ENCODE results near the gene FN1.

FN1 gene

GRCh38 chr2:215382011-215382410 lies 53.9 kb downstream of the FN1 start:
- no peak for DNase-seq

- DNase-seq = no peak
Measured at GRCh38 chr2:215380699-215381098, 55.2 kb downstream of the FN1 start.

DNA sequence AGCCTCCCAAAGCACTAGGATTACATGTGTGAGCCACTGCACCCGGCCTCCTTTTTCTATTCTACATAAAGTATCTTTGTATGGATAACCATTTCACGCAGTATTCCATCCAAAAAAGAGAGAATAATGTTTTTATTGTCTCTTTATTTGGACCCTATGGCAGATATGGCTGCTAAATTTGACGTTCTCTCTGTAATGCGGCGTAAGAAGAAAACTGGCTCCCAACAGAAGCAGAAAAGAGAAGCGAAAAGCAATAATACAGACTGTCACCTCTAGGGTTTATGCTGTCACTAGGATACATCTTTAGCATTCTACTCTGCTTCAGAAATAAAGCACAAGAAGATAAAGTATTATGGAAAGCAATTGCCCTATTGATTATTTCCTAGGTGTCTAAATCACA lies 55.9 kb downstream of the FN1 start:
- no peak for DNase-seq

GRCh38 chr2:215379039-215379438 lies 56.8 kb downstream of the FN1 start:
- no peak for DNase-seq

GRCh38 chr2:215378045-215378444 lies 57.8 kb downstream of the FN1 start:
- DNase-seq = no peak

- no peak for DNase-seq
Measured at GRCh38 chr2:215377283-215377682, 58.6 kb downstream of the FN1 start.

- no peak for DNase-seq
Measured at GRCh38 chr2:215376103-215376780, 59.6 kb downstream of the FN1 start.

DNA sequence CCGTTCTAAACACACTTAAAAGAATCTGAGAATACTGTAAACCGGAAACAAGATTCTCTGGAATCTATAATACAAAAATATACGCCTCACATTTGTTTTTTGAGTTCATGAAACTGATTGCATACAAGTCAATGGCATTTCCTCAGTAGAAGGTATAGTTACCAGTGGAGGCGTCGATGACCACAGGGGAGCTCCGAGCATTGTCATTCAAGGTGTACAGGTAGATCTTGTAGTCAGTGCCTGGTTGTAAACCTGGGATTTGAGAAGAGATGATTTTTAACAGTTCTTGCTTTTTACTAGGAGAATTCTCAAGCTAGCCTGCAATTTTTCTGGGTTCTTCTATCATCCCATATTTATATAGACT lies 60.4 kb downstream of the FN1 start:
- DNase-seq = no peak

DNA sequence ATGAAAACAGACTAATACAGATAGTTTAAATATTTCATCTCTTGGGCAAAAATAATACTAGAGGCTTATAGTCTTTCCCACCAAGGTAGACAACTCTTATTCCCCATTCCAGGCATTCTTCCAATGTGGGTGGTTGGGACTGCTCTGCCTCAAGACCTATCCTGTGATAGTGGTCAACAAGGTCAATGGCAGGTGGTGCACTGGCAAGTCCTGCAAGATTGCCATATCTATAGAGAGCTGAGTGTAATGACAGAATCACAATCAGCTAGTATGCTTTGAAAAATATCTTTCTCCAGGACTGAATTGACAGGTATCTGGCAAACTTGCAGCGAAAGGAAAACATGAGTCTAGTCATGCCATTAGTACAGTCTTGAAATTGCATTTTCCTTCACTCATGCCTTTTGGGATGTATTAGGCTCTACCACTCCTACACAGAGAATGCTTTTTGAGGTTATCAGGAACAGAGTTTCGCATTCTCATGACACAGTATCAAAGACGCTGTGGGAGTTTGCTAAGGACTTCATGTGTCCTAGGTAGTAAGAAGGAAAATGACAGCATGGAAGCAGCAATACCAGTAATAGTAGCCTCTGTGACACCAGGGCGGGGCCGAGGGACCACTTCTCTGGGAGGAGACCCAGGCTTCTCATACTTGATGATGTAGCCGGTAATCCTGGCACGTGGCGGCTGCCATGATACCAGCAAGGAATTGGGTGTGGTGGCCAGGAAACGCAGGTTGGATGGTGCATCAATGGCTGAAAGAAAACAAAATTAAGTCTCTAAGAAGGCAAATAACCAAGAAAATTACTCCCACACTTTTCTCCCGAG lies 61.0 kb downstream of the FN1 start:
- no peak for DNase-seq

GRCh38 chr2:215374002-215374401 lies 61.9 kb downstream of the FN1 start:
- DNase-seq = no peak

- no peak for DNase-seq
Measured at GRCh38 chr2:215372968-215373649, 62.8 kb downstream of the FN1 start.

DNA sequence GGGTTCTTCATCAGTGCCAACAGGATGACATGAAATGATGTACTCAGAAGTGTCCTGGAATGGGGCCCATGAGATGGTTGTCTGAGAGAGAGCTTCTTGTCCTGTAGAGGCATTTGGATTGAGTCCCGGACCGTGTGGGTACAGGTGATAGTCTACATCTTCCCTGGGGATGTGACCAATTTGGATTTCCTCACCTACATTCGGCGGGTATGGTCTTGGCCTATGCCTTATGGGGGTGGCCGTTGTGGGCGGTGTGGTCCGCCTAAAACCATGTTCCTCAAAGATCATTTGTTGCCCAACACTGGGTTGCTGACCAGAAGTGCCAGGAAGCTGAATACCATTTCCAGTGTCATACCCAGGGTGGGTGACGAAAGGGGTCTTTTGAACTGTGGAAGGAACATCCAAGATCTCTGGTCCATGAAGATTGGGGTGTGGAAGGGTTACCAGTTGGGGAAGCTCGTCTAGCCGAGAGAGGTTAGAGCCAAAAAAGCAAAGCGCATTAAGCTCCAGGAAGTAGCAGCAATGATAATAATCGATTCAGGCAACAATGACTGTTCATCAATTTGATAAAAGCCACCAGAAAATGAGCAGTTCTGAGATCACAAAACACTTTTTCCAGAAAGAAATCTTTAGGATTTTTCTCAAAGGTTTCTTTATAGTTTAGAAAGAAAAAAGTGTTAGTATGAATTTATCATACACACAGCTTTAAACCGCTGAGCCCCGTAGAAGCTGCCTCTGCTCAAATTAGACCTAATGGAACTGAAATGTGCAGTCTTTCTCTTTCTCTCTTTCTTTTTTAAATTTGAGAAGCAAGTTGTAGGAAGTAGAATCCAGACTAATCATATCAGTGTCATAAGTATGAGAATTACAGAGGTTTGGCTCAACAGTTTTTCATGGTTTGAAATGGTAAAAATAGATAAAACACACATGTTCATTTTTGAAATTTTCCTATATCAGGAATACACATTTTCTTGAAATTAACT lies 63.7 kb downstream of the FN1 start:
- DNase-seq = no peak

GRCh38 chr2:215370112-215370965 lies 65.5 kb downstream of the FN1 start:
- no peak for DNase-seq

GRCh38 chr2:215369181-215369760 lies 66.6 kb downstream of the FN1 start:
- DNase-seq = no peak

- DNase-seq = no peak
Measured at GRCh38 chr2:215368493-215368809, 67.4 kb downstream of the FN1 start.

DNA sequence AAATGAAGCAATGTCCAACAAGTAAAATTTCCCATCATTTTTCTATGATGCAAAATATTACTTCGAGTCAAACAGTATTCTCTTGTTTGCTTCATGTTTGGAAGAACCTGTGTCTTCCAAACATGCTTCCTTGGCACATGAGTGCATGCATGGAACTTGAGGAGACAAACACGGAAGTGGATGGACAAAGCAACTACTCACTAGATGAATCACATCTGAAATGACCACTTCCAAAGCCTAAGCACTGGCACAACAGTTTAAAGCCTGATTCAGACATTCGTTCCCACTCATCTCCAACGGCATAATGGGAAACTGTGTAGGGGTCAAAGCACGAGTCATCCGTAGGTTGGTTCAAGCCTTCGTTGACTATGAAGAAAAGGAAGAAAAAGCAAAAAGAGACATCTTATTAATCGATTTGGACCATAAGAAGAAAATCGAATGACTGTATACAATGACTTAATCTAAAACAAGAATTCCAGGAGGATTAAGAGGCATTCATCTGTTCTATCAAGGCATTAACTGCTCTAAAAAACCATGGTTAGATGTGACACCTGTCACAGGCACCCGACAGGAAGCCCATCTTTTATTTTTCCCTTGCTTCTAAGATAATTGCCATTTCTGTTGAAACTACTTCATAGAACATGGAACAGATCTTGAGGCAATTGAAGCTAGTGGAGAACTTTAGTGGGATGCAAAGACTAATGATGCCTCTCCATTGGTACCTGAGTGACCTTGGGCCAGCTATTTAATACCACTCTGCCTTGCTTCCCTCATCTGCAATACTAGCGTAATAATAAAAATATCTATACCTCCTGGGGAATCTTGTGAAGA lies 68.0 kb downstream of the FN1 start:
- no peak for DNase-seq

DNA sequence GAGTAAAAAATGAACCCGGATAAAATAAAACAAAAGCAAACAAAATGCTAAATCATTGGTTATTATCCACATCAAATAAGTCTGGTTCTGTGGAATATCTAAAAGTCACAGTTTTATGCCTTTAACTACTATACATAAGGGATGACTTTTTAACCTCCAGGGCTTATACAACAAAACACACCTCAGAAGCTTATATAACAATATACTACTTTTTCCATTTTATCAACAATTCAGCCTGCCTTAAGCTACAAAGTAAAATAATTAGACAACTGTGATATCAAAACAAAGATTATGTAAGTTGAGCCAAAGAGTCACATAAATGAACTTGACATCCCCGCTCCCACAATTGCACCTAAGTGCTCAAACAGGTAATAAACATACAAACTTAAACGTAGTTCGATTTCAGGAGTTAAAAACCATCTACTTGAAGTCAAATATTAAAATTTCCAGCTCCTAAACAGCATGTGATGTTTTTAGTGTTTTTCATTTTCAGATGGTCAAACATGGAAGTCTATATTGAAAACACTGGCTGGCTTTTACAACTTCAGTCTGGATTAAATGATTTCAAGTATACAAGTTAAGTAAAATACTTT lies 69.3 kb downstream of the FN1 start:
- no peak for DNase-seq

- DNase-seq = no peak
Measured at GRCh38 chr2:215365184-215365658, 70.6 kb downstream of the FN1 start.

DNA sequence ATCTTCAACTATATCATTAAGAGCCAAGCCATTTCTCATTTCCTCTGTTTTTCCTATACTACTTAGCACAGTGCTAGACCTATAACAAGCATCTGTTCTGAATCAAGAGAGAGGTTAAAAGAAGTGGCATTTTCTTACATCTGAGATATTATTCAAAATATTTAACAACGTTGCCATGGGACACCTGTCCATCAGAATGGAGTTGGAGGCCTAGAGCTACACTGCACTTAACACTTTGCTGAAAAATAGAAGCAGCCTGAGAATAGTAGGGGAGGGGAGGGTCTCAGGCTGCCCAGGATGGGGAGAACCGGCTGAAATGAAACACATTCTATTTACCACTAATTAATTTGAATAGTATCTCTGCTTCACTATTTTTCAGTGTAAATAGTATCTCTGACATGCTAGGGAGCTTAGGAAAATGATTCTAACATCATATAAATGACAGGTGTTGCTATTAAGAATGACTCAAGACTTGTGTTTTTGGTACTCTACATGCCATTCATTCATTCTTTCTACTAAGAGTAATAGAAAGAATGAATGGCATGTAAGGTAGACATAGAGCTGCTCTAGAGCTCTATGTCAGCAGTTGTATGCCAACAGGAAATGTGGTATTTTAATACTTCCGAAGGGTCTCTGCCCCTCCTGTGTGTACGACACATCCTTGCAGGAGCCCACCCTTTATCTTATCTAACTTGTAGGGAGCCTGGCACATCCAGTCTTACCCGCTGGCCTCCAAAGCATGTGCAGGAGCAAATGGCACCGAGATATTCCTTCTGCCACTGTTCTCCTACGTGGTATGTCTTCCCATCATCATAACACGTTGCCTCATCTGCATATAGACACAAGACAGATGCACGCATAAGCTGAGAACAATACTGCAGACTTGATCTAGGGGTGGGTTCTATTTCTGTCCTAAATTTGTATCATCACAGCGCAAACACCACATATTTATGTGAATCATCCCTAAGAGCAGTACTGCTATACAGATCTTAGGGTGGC lies 71.4 kb downstream of the FN1 start:
- DNase-seq = no peak
